Parathyroid adenoma (tissue), 2 donors: ENCODE results near the gene CUX1.

Experiments
- H2AFZ ChIP-seq: fragments of 300-600 bp; sonication (generic); one replicate; pipeline ENCODE4 v1.7.0; 2017; ENCODE audit warnings: antibody characterized with exemption, mild to moderate bottlenecking
- H3K27ac ChIP-seq: fragments of 300-600 bp; sonication (generic); one replicate; pipeline ENCODE4 v1.7.0; 2017
- H3K27me3 ChIP-seq: fragments of 300-600 bp; sonication (generic); one replicate; pipeline ENCODE4 v1.7.0; 2017; ENCODE audit warnings: low read length; ENCODE audit not compliant: control insufficient read depth, insufficient read depth
- H3K36me3 ChIP-seq: fragments of 300-600 bp; sonication (generic); one replicate; pipeline ENCODE4 v1.7.0; 2017; ENCODE audit warnings: low read length; ENCODE audit not compliant: control insufficient read depth, insufficient read depth
- H3K4me1 ChIP-seq: fragments of 300-600 bp; sonication (generic); one replicate; pipeline ENCODE4 v1.7.0; 2017; ENCODE audit warnings: control low read depth
- H3K4me2 ChIP-seq: fragments of 300-600 bp; sonication (generic); one replicate; pipeline ENCODE4 v1.7.0; 2017; ENCODE audit warnings: low read length
- H3K4me3 ChIP-seq: fragments of 300-600 bp; sonication (generic); one replicate; pipeline ENCODE4 v1.7.0; 2017; ENCODE audit warnings: low read depth, low read length
- H3K79me2 ChIP-seq: fragments of 300-600 bp; sonication (generic); one replicate; pipeline ENCODE4 v1.7.0; 2017; ENCODE audit warnings: control low read depth
- H3K9ac ChIP-seq: fragments of 300-600 bp; sonication (generic); one replicate; pipeline ENCODE4 v1.7.0; 2017; ENCODE audit warnings: mild to moderate bottlenecking
- H3K9me3 ChIP-seq: fragments of 300-600 bp; sonication (generic); one replicate; pipeline ENCODE4 v1.7.0; 2017; ENCODE audit warnings: low read length; ENCODE audit not compliant: control insufficient read depth
- TF ChIP-seq, protein P1 (sequence below): fragments of 300-600 bp; sonication (generic); IDR thresholded peaks from one replicate; pipeline ENCODE4 v1.7.0; 2017; ENCODE audit warnings: antibody characterized with exemption, mild to moderate bottlenecking
- donor health status: primary hyperparathyroidism.

Gene CUX1

DNA sequence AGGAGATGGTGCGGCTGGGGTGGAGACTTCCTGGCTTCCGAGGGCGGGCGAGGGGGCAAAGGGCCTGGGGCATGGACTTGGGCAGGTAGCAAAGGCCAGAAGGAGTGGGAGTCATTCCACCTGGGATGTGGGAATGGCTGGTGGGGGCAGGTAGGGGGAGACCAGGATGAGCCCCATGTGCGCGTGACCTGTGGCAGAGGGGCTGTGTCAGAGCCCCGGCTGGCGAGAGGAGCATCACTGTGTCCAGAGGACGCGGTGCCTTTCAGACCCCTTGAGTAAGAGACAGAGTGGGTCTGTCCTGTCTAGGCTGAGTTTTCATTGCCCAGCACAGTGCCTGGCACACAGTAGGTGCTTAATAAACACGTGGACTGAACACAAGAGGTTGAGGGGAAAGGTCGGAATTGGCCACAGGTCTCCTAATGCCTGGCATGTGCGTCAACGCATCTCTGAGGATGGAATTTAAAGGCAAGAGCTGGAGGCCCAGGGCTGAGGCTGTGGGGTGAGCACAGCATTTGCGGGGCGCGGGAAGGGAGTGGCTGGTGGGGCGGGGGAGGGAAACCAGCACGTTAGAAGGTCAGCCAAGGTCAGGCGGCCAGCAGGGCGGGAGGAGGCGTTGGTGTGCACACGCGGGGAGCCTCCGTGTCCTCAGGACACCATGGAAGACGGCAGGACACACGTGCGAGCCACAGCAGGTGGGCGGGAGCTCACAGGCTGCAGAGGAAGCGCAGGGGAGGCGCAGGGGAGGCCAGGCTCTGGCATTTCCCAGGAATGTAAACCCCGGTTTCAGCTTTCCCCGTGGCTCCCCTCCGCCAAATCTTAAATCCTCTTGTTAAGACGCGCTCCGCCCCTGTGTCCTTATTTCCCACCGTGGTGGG, 51.8 kb downstream of the CUX1 start:
- Histone ChIP-seq H3K4me1 (peaks cover 9% of the 10 kb centered on the region), H3K36me3 (no peaks in the 10 kb centered on the region), H3K4me3 (no peak overlapping the region), H2AFZ (no peak overlapping the region), H3K27ac (no peak overlapping the region), H3K9ac (no peak overlapping the region), H3K4me2 (no peak overlapping the region), H3K79me2 (peaks cover 49% of the 10 kb centered on the region), H3K27me3 (no peaks in the 10 kb centered on the region), H3K9me3 (no peaks in the 10 kb centered on the region)
- TF ChIP-seq, protein P1, sequence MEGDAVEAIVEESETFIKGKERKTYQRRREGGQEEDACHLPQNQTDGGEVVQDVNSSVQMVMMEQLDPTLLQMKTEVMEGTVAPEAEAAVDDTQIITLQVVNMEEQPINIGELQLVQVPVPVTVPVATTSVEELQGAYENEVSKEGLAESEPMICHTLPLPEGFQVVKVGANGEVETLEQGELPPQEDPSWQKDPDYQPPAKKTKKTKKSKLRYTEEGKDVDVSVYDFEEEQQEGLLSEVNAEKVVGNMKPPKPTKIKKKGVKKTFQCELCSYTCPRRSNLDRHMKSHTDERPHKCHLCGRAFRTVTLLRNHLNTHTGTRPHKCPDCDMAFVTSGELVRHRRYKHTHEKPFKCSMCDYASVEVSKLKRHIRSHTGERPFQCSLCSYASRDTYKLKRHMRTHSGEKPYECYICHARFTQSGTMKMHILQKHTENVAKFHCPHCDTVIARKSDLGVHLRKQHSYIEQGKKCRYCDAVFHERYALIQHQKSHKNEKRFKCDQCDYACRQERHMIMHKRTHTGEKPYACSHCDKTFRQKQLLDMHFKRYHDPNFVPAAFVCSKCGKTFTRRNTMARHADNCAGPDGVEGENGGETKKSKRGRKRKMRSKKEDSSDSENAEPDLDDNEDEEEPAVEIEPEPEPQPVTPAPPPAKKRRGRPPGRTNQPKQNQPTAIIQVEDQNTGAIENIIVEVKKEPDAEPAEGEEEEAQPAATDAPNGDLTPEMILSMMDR, result no peak

DNA sequence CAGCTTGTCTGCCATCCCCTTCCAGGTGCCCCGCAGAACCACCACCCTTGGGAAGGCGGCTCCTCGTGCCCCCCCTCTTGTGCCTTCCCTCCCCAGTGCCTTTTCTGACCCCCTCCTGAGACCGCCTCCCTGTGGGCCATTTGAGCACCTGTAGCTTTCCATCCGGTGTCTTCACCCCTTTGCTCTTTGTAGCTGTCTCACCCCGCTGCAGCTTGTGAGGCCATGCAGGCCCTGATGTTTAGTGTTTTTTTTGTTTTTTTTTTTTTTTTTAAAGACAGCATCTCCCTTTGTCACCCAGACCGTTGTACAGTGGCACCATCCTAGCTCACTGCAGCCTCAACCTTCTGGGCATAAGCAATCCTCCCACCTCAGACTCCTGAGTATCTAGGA, 52.5 kb downstream of the CUX1 start:
- Histone ChIP-seq H2AFZ (no peak overlapping the region), H3K9ac (no peak overlapping the region), H3K79me2 (peaks cover 56% of the 10 kb centered on the region), H3K4me2 (peak overlapping the region; percentile 58), H3K9me3 (no peaks in the 10 kb centered on the region), H3K27ac (no peak overlapping the region), H3K4me3 (no peak overlapping the region), H3K36me3 (no peaks in the 10 kb centered on the region), H3K27me3 (no peaks in the 10 kb centered on the region), H3K4me1 (peaks cover 9% of the 10 kb centered on the region)
- TF ChIP-seq, protein P1, result no peak

DNA sequence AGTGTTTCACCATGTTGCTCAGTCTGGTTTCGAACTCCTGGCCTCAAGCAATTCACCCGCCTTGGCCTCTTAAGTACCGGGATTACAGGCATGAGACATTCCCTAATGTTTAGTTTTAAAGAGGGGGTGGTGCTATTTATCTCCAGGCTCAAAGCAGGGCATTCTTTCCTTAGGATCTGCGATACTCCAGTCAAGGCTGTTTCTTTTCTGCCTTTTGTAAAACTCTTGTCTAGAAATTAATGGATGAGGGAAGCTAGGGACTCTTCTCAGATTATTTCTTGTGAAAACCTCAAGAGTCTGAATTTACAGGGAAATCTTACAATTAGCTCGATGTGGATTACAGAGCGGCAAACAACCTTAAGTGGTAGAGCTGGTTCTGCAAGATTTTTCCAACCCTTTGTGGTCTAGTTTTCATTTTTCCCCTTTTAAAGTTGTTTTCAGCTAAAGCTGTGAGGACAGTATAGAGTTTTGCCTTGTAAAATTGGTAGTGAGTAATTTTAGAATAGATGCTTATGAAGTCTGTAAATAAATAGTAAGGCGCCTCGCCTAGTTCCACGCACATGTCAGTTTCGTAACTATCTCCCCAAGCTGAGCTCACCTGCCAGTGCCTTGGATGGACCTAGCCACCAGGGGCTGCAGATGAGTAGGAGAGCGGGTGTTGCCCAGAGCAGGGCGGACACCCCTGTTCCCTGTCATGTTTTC, 53.1 kb downstream of the CUX1 start:
- H3K27me3 ChIP-seq, result no peaks in the 10 kb centered on the region
- peak overlapping the region; percentile 17 for H3K4me3 ChIP-seq
- H3K9me3 ChIP-seq, result no peaks in the 10 kb centered on the region
- no peak overlapping the region for H3K9ac ChIP-seq
- TF ChIP-seq, protein P1, result peak; percentile 32
- H3K4me2 ChIP-seq, result peak overlapping the region; percentile 58
- H3K4me1 ChIP-seq, result peaks cover 9% of the 10 kb centered on the region
- no peaks in the 10 kb centered on the region for H3K36me3 ChIP-seq
- H3K79me2 ChIP-seq, result peaks cover 56% of the 10 kb centered on the region
- H2AFZ ChIP-seq, result no peak overlapping the region
- peak overlapping the region; percentile 47 for H3K27ac ChIP-seq

DNA sequence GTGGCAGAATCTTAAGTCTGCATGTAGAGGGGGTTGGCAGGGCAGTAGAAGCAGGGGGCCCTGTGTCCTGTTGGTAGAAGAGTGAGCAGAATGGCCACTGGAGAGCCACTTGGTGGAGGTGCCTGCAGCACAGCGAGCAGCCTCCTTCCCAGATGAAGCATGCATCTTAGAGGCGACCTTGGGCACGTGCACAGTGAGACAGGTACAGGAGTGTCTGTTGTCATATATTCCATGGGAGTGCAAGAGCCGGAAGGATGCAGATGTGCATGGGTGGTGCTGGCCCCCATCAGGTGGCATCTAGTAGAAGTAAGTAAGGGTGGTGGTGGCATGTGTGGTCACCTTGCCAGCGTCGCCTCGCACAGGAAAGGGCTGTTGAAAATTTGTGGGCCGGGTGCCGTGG, 53.9 kb downstream of the CUX1 start:
- Histone ChIP-seq H3K27me3 (no peaks in the 10 kb centered on the region), H3K4me3 (no peak overlapping the region), H3K27ac (no peak overlapping the region), H2AFZ (no peak overlapping the region), H3K79me2 (peaks cover 56% of the 10 kb centered on the region), H3K4me1 (peaks cover 9% of the 10 kb centered on the region), H3K36me3 (no peaks in the 10 kb centered on the region), H3K9ac (no peak overlapping the region), H3K9me3 (no peaks in the 10 kb centered on the region), H3K4me2 (no peak overlapping the region)
- TF ChIP-seq, protein P1, result no peak
